HG03439 (cell line): ENCODE measurements around the gene RIMBP2.

ENCODE experiments used
- ATAC-seq: cut with Tn5 transposase; IDR thresholded peaks from one replicate; pipeline ENCODE4 v1.9.1; 2021; ENCODE audit warnings: mild to moderate bottlenecking, moderate library complexity; ENCODE audit not compliant: unreplicated experiment

Gene RIMBP2

DNA sequence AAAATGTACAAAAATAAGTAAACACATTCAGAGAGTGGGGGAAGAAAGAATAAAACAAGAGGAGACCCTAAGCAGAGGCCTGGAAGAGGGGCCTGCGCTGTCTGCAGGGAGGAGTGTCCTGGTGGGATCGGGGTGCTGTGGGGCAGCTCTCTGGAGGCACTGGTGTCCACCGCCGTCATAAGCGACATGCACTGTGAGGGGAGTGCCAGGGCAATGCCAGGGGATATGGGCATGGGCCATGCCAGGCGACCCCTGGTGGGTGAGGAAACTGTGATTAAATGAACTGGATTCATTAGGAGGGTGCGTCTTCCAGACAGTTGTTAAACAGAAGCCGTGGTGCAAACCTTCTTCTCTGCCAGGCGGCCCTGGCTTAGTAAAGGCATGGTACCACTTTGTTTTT, 261.8 kb downstream of the RIMBP2 start:
- no peak for ATAC-seq

DNA sequence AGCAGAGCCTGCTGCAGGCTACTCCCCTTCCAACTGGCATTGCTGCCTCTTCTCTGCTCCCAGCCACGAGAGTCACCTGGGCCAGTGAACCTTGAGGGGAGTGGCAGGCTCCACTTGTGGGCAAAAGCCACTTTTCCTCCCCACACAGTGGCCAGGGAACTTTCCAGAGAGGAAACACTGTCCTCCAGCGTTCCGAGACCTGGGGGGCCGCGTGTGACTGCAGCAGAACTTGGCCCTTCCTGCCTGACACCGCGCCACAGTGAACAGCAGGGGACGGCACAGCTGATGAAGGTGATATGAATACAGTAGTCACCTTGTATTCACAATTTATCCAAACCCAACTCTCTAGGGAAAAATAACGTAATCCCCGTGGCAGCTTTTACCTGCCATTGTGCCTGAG, 263.6 kb downstream of the RIMBP2 start:
- ATAC-seq = no peak

DNA sequence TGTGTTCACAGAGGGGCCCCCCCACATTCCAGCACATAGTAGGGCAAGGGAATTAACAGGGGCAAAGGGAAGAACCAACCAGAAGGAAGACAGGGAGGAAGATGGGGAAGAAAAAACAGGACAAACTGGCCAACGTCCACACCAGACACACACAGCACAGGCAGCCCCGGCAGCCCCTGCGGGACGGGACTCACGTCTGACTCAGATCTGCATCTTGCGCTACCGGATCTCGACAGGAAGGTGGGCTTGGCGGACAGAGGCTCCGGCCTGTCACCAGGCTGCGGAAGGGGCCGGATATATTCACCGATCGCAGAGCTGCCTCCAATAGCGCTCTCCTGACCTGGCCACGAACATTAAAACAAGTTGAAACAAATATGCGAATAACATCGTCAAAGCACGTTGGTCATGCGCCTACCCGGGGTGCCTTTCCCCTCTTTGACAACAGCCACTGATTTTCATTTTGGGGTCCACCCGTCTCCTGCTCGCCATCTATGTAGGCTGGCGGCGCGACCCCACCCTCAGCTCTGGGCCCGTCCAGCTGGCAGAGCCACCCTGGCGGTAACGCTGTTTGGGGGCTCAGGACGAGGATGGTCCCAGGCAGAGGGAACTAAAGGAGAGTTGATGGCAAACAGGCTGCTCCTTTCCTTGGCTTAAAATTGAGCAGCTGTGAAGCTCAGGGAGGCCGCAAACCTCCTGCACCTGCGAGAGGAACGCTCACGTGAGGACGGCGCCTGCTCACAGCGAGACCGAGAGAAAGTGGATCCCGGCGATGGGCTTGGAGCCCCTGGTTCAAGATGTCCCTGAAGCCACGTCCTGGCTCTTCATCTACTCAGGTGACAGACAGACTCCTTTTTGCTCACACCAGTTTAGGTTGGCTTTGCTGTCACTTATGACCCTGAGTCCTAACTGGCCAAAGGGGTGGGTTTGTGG, 264.8 kb downstream of the RIMBP2 start:
- no peak for ATAC-seq

DNA sequence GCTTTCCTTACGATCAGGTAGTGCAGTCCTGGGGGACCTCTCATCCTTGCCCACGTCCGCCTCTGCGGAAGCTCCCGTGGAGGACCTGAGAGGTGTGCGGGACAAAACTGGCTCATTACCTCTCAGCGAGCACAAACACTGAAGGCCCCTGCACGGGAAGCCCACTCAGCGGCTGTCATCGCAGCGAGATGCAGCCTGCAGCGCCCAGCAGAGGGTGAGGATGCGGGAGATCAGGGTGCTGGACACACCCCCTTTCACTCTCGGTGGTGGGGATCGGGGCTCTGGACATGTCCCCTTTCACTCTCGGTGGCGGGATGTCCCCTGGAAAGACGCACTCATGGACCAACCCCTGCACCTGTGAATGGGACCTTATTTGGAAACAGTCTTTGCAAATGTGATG, 266.8 kb downstream of the RIMBP2 start:
- ATAC-seq = no peak

DNA sequence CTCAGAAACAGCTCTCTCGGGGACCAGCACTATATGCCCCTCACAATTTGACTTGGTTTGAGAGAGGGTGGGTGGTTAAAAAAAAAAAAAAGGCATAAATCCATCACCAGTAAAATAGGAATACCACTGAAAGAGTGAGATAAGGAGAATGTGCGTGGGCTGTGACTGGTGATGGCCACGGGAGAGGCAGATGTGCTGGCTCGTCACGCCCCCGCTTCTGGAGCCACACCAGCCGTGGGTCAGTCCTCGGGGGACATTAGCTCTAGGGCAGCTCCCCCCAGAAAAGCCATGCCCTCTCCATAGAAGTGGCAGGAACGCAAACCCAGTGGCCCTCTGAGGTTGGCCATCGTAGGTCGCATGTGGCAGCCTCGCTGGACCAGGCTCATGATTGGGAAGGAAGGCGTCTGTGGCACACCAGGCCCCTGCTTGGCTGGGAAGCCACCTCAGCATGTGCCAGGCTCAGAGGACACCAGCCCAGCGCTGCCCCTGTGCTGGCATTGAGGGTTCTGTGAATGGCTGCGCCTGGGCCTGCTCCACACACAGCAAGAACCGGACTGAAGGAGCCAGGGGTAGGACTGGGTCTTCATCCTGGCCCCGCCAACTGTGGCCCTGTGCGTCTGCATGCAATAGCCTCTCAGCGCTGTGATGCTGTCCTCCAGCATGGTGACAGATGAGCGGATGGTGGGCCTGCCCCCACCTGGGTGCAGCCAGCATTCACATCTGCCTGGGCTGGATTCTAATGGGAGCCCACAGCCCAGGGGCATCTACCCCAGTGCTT, 267.9 kb downstream of the RIMBP2 start:
- no peak for ATAC-seq

DNA sequence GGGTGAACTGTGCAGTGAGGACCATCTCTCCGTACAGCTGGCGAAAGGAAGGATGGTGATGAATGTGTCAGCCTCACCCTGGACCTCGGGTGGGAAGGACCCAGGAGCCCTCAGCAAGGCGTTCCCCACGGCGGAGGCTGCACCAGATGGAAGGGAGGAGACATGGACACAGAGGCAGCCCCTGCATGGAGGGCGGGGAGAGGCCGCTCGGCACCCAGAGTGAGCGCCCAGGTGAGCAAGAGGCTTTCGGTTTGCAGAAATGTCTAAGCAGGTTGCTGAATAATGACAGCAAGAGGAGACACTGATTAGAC, 268.5 kb downstream of the RIMBP2 start:
- ATAC-seq = no peak

DNA sequence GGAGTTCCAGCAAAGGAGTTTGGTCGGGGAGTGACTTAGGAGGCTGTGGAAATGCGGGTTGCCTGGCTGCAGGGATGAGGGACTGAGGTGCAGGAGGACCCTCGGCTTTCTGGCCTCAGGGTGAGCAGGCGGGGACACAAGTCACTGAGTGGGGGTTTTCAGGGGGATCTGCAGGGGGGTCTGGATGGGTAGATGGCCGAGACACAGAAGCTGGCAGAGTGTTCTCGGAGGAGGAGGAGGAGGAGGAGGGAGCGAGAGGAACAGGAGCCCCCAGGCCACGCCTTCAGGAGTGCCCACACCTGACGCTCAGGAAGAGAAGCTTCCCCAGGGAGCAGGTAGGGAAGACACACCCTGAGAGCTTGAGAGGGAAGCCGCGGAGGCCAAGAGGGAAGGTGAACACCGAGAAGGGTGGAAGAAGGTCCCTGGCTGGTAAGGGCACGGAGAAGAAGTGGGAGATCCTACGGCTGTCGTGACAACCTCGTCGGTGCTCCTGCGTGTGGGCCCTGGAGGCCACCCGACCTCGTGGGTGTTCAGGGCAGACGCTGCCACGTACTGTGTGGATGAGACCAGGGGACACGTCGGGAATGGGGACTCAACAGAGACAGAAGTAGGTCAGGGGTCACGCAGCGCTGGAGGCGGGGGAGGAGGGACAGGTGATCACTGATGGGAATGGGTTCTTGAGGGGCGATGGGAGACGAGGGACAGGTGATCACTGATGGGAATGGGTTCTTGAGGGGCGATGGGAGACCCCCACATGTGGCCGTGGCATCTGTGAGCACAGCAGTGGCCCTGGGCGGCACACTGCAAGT, 269.0 kb downstream of the RIMBP2 start:
- ATAC-seq = no peak

DNA sequence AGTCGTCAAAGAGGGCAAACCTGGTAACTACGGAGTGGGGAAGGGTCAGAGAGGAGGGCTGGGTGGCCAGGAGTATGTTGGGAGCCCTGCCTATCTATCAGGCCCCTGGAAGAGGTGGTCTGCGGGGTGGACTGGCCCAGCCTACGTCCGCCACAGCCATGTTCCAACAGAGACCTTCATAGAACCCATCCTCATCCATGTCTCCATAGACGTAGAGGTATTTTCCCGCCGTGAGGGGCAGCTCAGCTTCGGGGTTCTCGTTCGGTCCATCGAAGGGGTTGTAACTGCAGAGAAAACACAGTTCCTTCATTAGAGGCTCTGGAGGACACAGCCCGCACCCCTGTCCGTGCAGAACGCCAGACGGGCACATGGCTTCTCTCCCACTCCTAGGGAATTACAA, 271.1 kb downstream of the RIMBP2 start:
- no peak for ATAC-seq

DNA sequence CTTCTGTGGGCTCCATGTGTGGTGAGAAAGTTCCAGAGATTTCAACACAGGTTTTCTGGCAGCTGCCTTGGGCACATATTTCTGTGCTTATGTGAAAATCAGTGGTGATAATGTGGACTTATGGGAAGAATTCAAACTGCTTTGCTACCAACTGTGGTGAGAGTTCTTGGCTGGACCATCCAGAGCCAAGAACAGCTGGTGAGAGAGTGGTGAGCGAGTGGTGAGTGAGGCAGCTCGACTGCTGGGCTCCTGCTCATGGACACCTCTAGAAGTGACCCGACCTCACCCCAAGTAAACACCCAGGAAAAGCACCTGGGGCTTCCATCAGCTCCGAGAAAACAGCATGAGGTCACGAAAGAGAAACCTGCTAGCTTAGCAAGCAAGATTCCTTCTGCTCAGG, 272.0 kb downstream of the RIMBP2 start:
- ATAC-seq = no peak

DNA sequence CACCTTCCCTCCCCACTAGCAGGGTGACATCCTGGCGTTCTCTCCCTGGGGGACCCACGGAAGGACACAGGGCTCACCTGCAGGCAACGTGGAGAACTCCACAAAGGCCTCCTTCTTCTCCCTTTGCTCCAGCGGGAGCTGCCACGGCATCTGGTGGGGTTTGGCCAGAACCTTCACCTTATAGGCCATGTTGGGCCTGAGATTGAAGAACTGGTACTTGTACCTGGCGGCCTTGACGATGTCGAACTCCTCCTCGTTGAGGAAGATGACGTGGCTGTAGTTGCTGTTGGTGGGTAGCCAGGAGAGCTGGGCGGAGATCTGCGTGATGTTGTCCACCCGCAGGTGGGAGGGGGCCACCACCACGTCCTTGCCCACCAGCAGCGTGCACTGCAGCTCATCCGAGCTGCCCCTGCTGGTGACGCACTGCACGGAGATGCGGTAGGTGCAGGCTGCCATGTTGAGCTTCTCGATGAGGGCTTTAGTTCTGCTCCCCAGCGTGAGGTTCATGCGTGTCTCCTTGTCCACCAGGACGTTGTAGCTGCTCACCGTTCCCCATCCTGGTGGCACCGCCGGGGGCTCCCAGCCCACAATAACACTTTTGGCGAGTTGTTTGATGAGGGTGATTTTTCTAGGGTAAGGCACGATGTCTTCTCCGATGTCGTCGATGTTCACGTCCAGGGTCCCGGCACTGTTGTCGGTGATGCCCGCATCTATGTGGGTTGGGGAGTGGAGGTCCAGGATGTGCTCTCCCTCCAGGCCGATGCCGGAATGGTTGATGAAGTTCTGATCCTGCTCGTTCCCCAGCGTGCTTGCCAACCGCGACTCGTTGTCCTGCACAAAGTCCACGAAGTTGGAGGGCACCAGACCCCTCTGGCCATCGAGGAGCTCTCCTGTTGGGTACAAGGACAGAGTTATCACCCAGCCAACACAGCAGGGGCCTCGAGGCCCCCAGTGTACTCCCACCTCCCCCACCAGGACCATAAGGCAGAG, 274.0 kb downstream of the RIMBP2 start:
- ATAC-seq = no peak

DNA sequence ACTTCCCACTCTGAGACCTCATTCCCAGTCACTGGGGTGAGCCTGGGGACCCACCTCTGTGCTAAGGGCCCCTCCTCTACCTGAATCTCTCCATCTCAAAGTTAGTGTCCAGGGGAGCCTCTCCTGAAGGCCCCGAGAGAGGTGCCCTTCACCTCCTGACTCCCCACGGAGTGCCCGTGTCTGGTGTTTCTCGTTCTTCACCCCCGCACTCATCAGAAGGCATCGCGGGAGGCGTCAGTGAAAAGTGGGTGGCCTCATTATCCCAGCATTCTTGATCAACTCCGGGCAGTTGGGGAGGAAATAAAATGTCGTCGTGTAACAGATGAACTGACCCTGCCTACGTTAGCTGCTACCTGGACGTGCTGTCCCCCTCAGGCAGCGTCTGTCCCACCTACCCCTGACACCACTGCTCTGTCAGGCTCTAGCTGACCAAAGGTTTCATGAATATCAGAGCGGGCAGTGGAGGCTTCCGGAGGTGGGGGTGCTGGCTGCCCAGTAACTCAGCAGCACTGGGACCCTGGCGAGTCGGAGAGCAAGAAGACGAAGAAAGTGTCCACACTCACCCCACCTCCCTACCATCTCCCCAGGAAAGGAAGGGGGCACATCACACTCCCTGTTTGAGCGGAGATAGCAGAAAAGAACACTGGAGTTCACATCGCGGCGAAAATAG, 275.6 kb downstream of the RIMBP2 start:
- ATAC-seq = no peak

DNA sequence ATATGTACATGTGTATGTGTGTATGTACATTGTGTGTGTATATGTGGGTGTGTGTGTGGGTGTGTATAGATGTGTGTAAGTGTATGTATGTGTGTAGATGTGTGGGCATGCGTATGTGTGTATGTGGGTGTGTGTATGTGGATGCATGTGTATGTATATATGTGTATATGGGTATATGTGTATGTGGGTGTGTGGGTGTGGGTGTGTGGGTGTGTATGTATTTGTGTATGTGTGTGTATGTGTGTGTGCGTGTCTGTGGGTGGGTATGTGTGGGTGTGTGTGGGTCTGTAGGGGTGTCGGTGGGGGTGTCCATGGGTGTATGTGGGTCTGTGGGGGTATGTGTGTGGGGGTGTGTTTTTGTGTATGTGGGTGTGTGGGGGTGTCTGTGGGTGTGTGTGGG, 276.8 kb downstream of the RIMBP2 start:
- no peak for ATAC-seq

DNA sequence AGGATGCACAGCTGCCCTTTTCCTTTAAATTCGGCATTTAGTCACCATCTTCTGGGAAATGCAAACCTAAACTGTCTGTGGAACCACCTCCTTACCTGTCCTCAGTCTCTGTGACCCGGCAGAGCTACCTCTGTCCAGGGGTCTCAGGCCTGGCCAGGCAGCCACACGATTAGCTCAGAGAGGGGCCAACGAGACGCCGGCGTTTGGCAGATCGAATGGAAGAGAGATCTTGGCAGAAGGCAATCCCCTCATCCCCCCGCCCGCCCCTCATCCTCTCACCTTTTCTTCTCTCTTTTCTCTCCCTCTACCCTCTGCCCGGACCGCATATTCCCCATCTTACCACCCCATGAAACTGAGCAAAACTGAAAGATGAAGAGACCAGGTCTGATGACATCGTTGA, 277.4 kb downstream of the RIMBP2 start:
- no peak for ATAC-seq

DNA sequence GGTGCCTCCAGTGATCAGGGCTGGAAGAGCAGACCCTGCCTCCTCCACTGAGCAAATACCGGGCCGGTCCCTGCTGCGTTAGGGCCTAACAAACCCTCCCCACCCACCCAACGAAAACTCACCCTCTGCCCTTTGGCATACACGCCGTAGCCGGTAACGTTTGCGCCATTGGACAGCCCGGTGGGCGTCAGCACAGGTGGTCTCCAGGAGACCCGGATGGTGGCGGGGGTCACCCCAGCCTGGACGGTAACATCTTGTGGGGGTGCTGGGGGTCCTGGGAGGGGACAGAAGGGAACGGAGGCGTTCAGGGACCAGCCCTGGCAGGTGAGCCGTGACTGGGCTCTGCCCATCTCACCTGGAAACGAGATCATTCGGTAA, 277.9 kb downstream of the RIMBP2 start:
- ATAC-seq = no peak

DNA sequence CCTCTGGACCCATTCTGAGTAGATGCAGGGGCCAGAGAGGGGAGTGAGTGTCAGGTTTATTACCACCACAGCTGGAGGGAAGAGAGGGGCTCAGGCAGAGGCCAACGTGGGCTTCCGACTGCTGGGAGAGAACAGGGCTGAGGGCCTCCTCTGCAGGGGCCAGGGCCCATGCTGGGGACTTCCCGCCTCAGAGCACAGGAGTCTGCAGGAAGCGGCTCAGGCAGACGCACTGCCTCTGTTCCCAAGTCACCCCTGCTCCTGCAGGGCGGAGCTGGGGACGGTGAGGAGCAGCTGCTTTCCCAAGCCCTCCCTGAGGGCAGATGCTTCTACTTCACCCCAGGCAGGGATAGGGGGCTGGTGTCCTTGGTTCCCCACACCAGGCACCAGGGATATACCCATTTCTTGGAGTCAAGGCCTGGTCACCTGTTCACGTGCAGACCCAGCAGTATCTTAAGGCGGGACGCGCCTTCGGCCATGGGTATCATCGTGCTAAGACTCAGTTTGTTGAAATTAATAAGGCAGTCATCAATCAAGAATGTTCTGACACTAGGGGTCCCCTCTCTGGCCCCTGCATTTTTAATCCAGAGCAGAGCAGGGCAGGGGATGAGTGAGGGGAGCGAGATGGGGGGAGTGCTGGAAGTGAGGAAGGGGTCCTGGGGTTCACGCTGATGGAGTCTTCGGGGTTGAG, 278.4 kb downstream of the RIMBP2 start:
- no peak for ATAC-seq

DNA sequence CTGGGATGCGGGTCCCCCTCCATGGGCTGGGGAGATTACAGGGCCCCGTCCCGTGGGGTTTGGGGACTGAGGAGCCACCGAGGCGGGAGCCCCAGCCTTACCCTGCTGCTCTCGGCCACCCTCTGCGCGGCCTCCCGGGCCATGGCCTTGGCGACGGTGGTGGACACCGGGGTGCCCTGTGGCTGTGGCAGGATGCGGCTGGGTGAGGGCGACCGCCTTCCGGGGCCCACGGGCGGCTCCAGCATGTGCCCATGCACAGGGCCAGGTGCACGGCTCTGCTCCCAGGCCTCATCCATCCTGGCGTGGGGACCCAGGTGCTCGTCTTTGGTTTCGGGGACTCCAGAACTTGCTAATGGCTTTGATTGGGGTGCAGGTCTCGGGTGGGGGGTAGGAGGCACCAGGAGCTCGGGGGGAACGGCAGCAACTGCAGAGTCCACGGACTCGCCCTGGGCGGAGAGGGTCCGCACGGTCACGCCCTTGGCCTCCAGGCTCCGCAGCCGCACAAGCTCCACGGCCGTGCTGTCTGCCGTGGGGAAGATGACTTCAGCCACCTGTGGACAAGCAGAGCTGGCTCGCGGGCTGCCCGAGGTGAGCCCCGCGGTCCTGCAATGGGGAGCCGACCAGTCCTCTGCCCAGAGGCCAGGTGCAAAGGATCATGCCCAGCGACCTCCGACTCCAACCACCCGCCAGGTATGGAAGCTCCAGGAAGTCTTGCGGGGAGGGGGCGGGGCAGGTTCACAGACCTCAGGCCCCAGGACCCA, 279.2 kb downstream of the RIMBP2 start:
- no peak for ATAC-seq

DNA sequence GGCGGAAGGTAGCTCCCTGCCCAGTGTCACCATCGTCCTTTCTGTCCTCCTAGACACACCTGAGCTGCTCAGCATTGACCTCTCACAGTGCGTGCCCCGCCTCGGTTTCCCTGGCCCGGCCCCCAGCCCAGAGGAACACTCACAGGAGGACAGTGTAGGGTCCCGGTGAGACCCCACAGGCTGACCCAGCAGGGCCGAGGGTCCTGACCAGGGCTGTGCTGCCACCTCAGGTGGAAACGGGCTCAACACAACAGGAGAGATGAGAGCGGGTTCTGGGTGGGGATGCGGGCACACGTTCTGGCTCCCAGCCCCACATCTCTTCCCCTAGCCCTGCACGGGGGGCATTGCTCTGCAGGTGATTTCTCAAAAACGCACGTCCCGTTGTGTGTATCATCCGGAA, 280.3 kb downstream of the RIMBP2 start:
- no peak for ATAC-seq

DNA sequence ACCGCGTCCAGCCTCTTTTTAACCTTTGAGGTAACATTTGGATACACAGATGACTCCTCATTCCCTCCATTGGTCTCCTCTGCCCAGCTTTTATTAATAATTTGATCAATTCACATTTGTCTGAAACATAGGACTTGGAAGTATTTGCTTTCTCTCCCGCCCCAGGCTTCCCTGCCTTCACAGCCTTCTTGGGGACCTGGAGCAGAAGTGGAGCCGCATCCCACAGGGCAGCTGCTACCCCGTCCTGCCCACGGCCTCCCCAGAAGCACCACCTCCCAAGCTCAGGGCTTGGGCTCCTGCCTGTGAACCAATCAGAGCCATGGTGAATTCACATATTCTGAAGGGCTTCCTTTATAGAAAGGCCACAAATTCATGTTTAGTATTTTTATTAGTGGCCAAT, 280.8 kb downstream of the RIMBP2 start:
- ATAC-seq = no peak

DNA sequence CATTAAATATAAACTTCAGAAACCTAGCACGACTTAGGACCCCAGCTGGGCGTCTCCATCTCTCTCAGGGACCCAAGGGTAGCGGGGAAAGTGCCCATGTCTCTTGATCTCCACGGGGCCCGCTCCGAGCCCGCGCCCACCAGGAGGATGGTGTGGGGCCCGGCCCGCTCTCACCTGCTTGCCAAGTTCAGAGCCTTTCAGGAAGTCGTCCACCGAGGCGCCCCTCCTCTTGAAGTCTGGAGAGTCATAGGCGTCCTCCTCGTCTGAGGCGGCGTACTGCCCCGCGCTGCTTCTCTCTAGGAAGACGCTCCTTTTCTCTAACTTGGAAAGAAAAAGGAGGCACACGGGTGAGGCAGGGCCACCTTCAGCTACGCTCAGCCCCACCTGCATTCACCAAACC, 281.5 kb downstream of the RIMBP2 start:
- no peak for ATAC-seq
